ENCODE results near the gene SLC28A2. TPM values are rescaled to one million over a fixed set of nuclear protein-coding genes. Genes with fewer than 3 reads are reported as not detected.

The SLC28A2 gene
- total and polyA plus RNA-seq, 9 of the 15 experiments (the other 6 are each of a cell fraction or from before 2014, with no cell fraction given), result 0.03 to 0.04 TPM; not detected in 7

DNA sequence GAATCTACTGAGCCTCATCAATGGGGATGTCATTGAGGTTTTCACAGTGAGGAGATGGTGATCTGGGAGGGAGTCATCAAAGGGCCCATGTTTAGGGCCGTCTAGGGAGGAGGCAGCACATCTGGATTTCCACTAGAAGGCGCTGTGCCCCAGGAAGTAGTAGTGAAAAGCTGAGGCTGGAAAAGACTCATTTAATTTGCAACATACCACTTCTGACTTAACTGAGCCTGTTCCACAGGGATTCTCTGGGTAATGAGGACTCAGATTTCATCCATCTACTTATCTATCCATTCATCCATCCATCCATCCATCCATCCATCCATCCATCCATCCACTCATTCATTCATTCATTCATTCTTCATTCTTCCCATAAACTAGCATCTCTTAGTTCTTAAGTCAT is 46.8 kb upstream of the SLC28A2 start (continued):
- no peak for TF ChIP-seq POLR2G (IDR thresholded peaks at IDR 0.05; ENCODE audit: low read depth, low read length)
- no peak for TF ChIP-seq ZNF444 (CRISPR knock-in tag; IDR thresholded peaks at IDR 0.05)
- TF ChIP-seq SAFB2 (IDR thresholded peaks at IDR 0.05; ENCODE audit: borderline replicate concordance, low read depth, low read length, severe bottlenecking), result no peak
- no peak for TF ChIP-seq SRF (CRISPR knock-in tag; IDR thresholded peaks at IDR 0.05)
- TF ChIP-seq ZNF224 (CRISPR knock-in tag; IDR thresholded peaks at IDR 0.05), result no peak
- TF ChIP-seq STAG1 (CRISPR knock-in tag; IDR thresholded peaks at IDR 0.05; ENCODE audit: borderline replicate concordance), result no peak; the same call in 1 of the 2 replicates
- TF ChIP-seq, protein P1, sequence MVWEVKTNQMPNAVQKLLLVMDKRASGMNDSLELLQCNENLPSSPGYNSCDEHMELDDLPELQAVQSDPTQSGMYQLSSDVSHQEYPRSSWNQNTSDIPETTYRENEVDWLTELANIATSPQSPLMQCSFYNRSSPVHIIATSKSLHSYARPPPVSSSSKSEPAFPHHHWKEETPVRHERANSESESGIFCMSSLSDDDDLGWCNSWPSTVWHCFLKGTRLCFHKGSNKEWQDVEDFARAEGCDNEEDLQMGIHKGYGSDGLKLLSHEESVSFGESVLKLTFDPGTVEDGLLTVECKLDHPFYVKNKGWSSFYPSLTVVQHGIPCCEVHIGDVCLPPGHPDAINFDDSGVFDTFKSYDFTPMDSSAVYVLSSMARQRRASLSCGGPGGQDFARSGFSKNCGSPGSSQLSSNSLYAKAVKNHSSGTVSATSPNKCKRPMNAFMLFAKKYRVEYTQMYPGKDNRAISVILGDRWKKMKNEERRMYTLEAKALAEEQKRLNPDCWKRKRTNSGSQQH (CRISPR knock-in tag; IDR thresholded peaks at IDR 0.05), result no peak
- TF ChIP-seq NCOA2 (IDR thresholded peaks at IDR 0.05; ENCODE audit: partially characterized antibody in 2 of 2), result no peak
- TF ChIP-seq EGR1 (conservative IDR thresholded peaks at IDR 0.05), result no peak
- 0 out of 2 replicates have a peak, but pooled peaks have one; percentile 27 for TF ChIP-seq ETV5 (CRISPR knock-in tag; IDR thresholded peaks at IDR 0.05; ENCODE audit: low read depth)
- TF ChIP-seq TCF7 (IDR thresholded peaks at IDR 0.05; ENCODE audit: borderline replicate concordance), result no peak
- TF ChIP-seq THRA (IDR thresholded peaks at IDR 0.05), result no peak
- TF ChIP-seq BRD9 (IDR thresholded peaks at IDR 0.05; ENCODE audit: low read depth, partially characterized antibody), result no peak
- TF ChIP-seq, protein P2, sequence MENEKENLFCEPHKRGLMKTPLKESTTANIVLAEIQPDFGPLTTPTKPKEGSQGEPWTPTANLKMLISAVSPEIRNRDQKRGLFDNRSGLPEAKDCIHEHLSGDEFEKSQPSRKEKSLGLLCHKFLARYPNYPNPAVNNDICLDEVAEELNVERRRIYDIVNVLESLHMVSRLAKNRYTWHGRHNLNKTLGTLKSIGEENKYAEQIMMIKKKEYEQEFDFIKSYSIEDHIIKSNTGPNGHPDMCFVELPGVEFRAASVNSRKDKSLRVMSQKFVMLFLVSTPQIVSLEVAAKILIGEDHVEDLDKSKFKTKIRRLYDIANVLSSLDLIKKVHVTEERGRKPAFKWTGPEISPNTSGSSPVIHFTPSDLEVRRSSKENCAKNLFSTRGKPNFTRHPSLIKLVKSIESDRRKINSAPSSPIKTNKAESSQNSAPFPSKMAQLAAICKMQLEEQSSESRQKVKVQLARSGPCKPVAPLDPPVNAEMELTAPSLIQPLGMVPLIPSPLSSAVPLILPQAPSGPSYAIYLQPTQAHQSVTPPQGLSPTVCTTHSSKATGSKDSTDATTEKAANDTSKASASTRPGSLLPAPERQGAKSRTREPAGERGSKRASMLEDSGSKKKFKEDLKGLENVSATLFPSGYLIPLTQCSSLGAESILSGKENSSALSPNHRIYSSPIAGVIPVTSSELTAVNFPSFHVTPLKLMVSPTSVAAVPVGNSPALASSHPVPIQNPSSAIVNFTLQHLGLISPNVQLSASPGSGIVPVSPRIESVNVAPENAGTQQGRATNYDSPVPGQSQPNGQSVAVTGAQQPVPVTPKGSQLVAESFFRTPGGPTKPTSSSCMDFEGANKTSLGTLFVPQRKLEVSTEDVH (IDR thresholded peaks at IDR 0.05; ENCODE audit: low read depth, partially characterized antibody), result no peak
- no peak for TF ChIP-seq ZBTB49 (CRISPR knock-in tag; IDR thresholded peaks at IDR 0.05; ENCODE audit: borderline replicate concordance)
- TF ChIP-seq ZNF695 (CRISPR knock-in tag; IDR thresholded peaks at IDR 0.05), result no peak
- TF ChIP-seq ZNF76 (CRISPR knock-in tag; IDR thresholded peaks at IDR 0.05; ENCODE audit: borderline replicate concordance), result no peak
- TF ChIP-seq ZFP91 (CRISPR knock-in tag; IDR thresholded peaks at IDR 0.05), result no peak
- no peak for TF ChIP-seq CBX2 (IDR thresholded peaks at IDR 0.05; ENCODE audit: insufficient read depth, low read length, poor library complexity, severe bottlenecking)
